Natural killer cell (primary cell): Measurements from ENCODE around the gene TFF3. TPM values are rescaled to one million over a fixed set of nuclear protein-coding genes. Genes with fewer than 3 reads are reported as not detected.

Experiments
- ATAC-seq, 3 donors: fragments of 150-1000 bp in 2 of 3; fragments of 200-7000 bp in 1 of 3; cut with Tn5 transposase; 1 replicate in 1 of 3; 2 replicates in 2 of 3; pipeline ENCODE4 v1.10.0; 2021; ENCODE audit warnings: mild to moderate bottlenecking in 2 of 3, moderate library complexity in 2 of 3
- DNase-seq, 2 donors: peaks; one replicate each; pipeline versions ENCODE4 v3.0.0 to v3.0.0-alpha.2; 2013 to 2021; ENCODE audit warnings: mixed read lengths in 1 of 2
- H3K27ac ChIP-seq: one replicate; pipeline ENCODE4 v1.5.1; 2013; ENCODE audit warnings: mild to moderate bottlenecking, low read length
- H3K27me3 ChIP-seq: one replicate; pipeline ENCODE4 v1.6.1; 2013; ENCODE audit warnings: low read length; ENCODE audit not compliant: control insufficient read depth, insufficient read depth
- H3K36me3 ChIP-seq: one replicate; pipeline ENCODE4 v1.6.1; 2013; ENCODE audit warnings: low read length; ENCODE audit not compliant: control insufficient read depth, insufficient read depth
- H3K4me1 ChIP-seq: one replicate; pipeline ENCODE4 v1.6.1; 2013; ENCODE audit warnings: low read length; ENCODE audit not compliant: control insufficient read depth, insufficient read depth
- H3K4me3 ChIP-seq: one replicate; pipeline ENCODE4 v1.5.1; 2013; ENCODE audit warnings: low read length
- H3K9me3 ChIP-seq: one replicate; pipeline ENCODE4 v1.6.1; 2013; ENCODE audit warnings: low read length; ENCODE audit not compliant: control insufficient read depth, insufficient read depth
- H3K27ac Mint-ChIP-seq, 2 donors: one replicate each; pipeline ENCODE4 v1.8.0; 2022; ENCODE audit warnings: mild to moderate bottlenecking in 2 of 2, mixed read lengths in 2 of 2, moderate library complexity in 1 of 2
- H3K27me3 Mint-ChIP-seq, 2 donors: one replicate each; pipeline ENCODE4 v1.8.0; 2022; ENCODE audit warnings: low read depth in 2 of 2, mixed read lengths in 2 of 2
- H3K36me3 Mint-ChIP-seq: one replicate; pipeline ENCODE4 v1.8.0; 2022; ENCODE audit warnings: mixed read lengths
- H3K4me1 Mint-ChIP-seq, 2 donors: one replicate each; pipeline ENCODE4 v1.8.0; 2022; ENCODE audit warnings: mixed read lengths in 2 of 2
- H3K4me3 Mint-ChIP-seq: one replicate; pipeline ENCODE4 v1.8.0; 2022; ENCODE audit warnings: mild to moderate bottlenecking, moderate library complexity, mixed read lengths
- H3K9me3 Mint-ChIP-seq, 2 donors: one replicate each; pipeline ENCODE4 v1.8.0; 2022; ENCODE audit warnings: mixed read lengths in 2 of 2
- WGBS: methylation state at CpG from one replicate; pipeline ENCODE4 v1.1.7; 2013; ENCODE audit warnings: missing lambda C conversion rate; ENCODE audit not compliant: insufficient coverage; 5-methylcytosine and 5-hydroxymethylcytosine counted together
- intact Hi-C: fragments of 100-400 bp; cut with micrococcal nuclease; formaldehyde crosslinking; loops from one replicate; pipeline ENCODE4 v1.14.2; 2022
- total RNA-seq, 4 donors: library from RNA; stranded (reverse); fragments of 120-200 nt in 1 of 4; gene quantifications; one replicate each; pipeline versions ENCODE4 v1.2.3 to v1.2.4, GENCODE V29; 2013 to 2022
- TF ChIP-seq, protein P1 (sequence below): fragments of 200-600 bp; IDR thresholded peaks from one replicate; pipeline ENCODE4 v1.8.0; 2022; ENCODE audit warnings: antibody characterized with exemption

Gene TFF3, protein sequence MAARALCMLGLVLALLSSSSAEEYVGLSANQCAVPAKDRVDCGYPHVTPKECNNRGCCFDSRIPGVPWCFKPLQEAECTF
- not detected for total RNA-seq
- not detected for total RNA-seq (2013)

DNA sequence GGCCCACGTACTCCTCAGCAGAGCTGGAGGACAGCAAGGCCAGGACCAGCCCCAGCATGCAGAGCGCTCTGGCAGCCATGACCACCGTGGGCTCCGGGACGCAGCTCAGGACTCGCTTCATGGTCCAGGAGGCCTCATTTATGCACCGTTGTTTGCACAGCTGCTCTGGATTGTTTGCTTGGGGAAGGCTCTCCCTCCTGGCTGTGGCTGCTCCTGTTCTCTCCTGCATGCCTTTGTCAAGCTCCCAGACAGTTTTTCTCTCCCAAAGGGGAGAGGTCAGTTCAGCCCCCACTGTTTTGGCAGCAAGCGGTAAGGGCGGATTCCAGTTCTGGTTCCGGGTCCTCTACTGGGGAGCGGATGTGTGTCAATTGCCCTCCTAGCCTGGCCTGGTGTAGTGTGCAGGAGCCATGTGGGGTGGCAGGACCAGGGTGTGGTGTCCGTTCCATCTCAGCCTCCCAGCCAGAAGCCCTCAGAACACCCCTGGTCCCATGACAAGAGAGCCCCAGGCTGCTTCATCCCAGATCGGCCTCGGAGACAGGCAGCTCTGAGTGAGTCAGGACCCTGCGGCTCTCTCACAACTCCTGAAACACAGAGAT, at the start of gene TFF3:
Gene TFF3 (minus strand): TSS at position 114 of the 596 bp plus-strand sequence. CDS start 35 bp downstream, at position 79.
- no peaks in the 10 kb centered on the region for H3K9me3 Mint-ChIP-seq
- 92% methylated on average over 15 of the region's 15 CpGs for WGBS
- ATAC-seq (no peak), DNase-seq (no peak)
- intact Hi-C loops: no loop called here
- H3K4me3 Mint-ChIP-seq: no peak within 1 kb of the TSS
- H3K36me3 Mint-ChIP-seq: no peaks in the 10 kb centered on the region
- H3K36me3 ChIP-seq: no peaks in the 10 kb centered on the region
- TF ChIP-seq, protein P1, sequence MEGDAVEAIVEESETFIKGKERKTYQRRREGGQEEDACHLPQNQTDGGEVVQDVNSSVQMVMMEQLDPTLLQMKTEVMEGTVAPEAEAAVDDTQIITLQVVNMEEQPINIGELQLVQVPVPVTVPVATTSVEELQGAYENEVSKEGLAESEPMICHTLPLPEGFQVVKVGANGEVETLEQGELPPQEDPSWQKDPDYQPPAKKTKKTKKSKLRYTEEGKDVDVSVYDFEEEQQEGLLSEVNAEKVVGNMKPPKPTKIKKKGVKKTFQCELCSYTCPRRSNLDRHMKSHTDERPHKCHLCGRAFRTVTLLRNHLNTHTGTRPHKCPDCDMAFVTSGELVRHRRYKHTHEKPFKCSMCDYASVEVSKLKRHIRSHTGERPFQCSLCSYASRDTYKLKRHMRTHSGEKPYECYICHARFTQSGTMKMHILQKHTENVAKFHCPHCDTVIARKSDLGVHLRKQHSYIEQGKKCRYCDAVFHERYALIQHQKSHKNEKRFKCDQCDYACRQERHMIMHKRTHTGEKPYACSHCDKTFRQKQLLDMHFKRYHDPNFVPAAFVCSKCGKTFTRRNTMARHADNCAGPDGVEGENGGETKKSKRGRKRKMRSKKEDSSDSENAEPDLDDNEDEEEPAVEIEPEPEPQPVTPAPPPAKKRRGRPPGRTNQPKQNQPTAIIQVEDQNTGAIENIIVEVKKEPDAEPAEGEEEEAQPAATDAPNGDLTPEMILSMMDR: no peak
- peaks cover 0 to under 1% of the 10 kb centered on the region in 2 donors for H3K27me3 Mint-ChIP-seq
- no peak within 1 kb of the TSS for H3K27ac Mint-ChIP-seq
- H3K4me1 ChIP-seq: peaks cover 16% of the 10 kb centered on the region
- no peak within 1 kb of the TSS for H3K27ac ChIP-seq
- no peaks in the 10 kb centered on the region for H3K27me3 ChIP-seq
- peaks cover 9 to 10% of the 10 kb centered on the region in 2 donors for H3K4me1 Mint-ChIP-seq
- no peaks in the 10 kb centered on the region for H3K9me3 ChIP-seq
- no peak within 1 kb of the TSS for H3K4me3 ChIP-seq

DNA sequence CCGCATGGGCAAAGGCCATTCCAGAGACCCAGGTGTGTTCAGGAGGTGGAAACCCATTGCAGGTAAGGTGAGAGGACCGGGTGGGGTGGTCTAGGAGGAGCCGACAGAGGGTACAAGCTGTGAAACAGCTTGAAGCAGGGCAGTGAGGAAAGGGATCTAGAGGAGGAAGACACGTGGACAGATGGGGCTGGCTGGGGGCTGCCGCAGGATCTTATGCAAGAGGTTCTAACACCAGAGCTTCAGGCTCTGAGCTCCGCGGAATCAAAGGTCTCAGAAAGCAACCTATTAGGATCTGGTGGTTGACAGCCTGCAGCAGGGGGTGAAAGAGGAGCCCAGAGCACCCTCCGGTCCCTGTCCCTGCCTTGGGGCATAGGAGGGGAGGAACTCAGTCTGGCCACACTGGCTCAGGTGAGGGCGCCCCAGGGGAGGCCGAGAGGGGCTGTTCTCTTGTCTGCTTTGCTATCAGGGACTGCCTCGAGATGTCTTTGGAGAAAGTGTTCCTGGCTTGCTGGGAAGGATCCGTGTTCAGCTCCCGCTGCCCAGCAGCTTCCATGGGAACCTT, 49.2 kb upstream of the TFF3 start:
- H3K27ac ChIP-seq: no peak overlapping the region
- peaks cover 3% of the 10 kb centered on the region for H3K27me3 ChIP-seq
- 70% methylated on average over 13 of the region's 13 CpGs for WGBS
- peaks cover 9% of the 10 kb centered on the region for H3K4me1 ChIP-seq
- TF ChIP-seq, protein P1: no peak
- H3K9me3 ChIP-seq: peaks cover 6% of the 10 kb centered on the region
- no peak overlapping the region for H3K4me3 ChIP-seq
- intact Hi-C loops: no loop called here
- Mint-ChIP-seq H3K27ac (no peak overlapping the region), H3K9me3 (no peaks in the 10 kb centered on the region), H3K4me3 (no peak overlapping the region), H3K4me1 (no peaks in the 10 kb centered on the region), H3K36me3 (no peaks in the 10 kb centered on the region), H3K27me3 (peaks cover 25 to 27% of the 10 kb centered on the region in 2 donors)
- H3K36me3 ChIP-seq: no peaks in the 10 kb centered on the region
- DNase-seq (no peak), ATAC-seq (no peak)

DNA sequence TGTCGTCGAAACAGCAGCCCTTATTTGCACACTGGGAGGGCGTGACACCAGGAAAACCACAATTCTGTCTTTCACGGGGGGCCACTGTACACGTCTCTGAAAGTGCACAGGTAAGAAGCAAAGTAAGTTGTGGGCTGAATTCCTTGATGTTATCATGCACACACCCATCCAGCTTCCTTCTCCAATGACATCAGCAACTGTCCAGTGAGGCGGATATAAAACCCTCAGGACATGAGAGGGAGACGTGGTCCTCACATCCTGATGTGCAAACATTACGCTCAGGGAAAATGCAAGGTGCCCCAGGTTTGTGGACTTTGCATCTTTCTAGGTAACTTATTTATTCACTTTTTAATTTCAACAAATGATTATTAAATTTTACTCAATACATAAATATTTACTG, 48.1 kb upstream of the TFF3 start:
- no peak overlapping the region for H3K27ac Mint-ChIP-seq
- Histone ChIP-seq H3K36me3 (no peaks in the 10 kb centered on the region), H3K4me1 (peaks cover 9% of the 10 kb centered on the region), H3K9me3 (peaks cover 6% of the 10 kb centered on the region), H3K27ac (no peak overlapping the region), H3K27me3 (peaks cover 3% of the 10 kb centered on the region), H3K4me3 (no peak overlapping the region)
- H3K4me3 Mint-ChIP-seq: no peak overlapping the region
- intact Hi-C loops: no loop called here
- 48% methylated on average over 8 of the region's 8 CpGs for WGBS
- no peak for ATAC-seq
- H3K9me3 Mint-ChIP-seq: no peaks in the 10 kb centered on the region
- H3K4me1 Mint-ChIP-seq: no peaks in the 10 kb centered on the region
- TF ChIP-seq, protein P1: no peak
- DNase-seq: no peak
- peaks cover 25 to 27% of the 10 kb centered on the region in 2 donors for H3K27me3 Mint-ChIP-seq
- H3K36me3 Mint-ChIP-seq: no peaks in the 10 kb centered on the region
